Heart right ventricle (tissue), 16 donors: ENCODE data around the gene NEMF. TPM values are rescaled to one million over a fixed set of nuclear protein-coding genes. Genes with fewer than 3 reads are reported as not detected.

ENCODE experiments used
- ATAC-seq, 8 donors: fragments of 200-7000 bp; cut with Tn5 transposase; one replicate each; pipeline ENCODE4 v1.9.1; 2020; ENCODE audit warnings: mild to moderate bottlenecking in 8 of 8, moderate library complexity in 8 of 8, moderate number of reproducible peaks in 1 of 8
- DNase-seq, 2 donors: peaks; one replicate each; pipeline ENCODE4 v3.0.0-alpha.2; 2020
- H3K27ac ChIP-seq, 10 donors: fragments of 200-600 bp; sonication (generic) in 2 of 10; one replicate each; pipeline versions ENCODE4 v1.5.0 to v1.8.0; 2020 to 2022; ENCODE audit warnings: mild to moderate bottlenecking in 3 of 10
- H3K27me3 ChIP-seq, 7 donors: fragments of 200-600 bp; one replicate each; pipeline ENCODE4 v1.8.0; 2021 to 2022; ENCODE audit warnings: mild to moderate bottlenecking in 2 of 7
- H3K36me3 ChIP-seq, 9 donors: fragments of 200-600 bp; sonication (generic) in 1 of 9; one replicate each; pipeline versions ENCODE4 v1.5.0 to v1.8.0; 2020 to 2022; ENCODE audit warnings: mild to moderate bottlenecking in 2 of 9
- H3K4me1 ChIP-seq, 9 donors: fragments of 200-600 bp; sonication (generic) in 1 of 9; one replicate each; pipeline versions ENCODE4 v1.5.0 to v1.8.0; 2020 to 2022; ENCODE audit warnings: mild to moderate bottlenecking in 4 of 9
- H3K4me3 ChIP-seq, 10 donors: fragments of 200-600 bp; sonication (generic) in 2 of 10; one replicate each; pipeline versions ENCODE4 v1.5.0 to v1.8.0; 2020 to 2022; ENCODE audit warnings: mild to moderate bottlenecking in 7 of 10, moderate library complexity in 2 of 10
- H3K9me3 ChIP-seq, 11 donors: fragments of 200-600 bp in 10 of 11; sonication (generic) in 2 of 11; one replicate each; pipeline versions ENCODE4 v1.5.0 to v1.8.0; 2013 to 2022; ENCODE audit warnings: mild to moderate bottlenecking in 2 of 11, control low read depth in 1 of 11, moderate library complexity in 1 of 11
- WGBS, 2 donors: extraction: QIAGEN DNeasy Blood & Tissue Kit; methylation state at CpG; one replicate each; pipeline ENCODE4 v1.1.7; 2013; ENCODE audit warnings: inconsistent platforms in 1 of 2; 5-methylcytosine and 5-hydroxymethylcytosine counted together
- intact Hi-C, 10 donors: fragments of 100-400 bp; cut with DNase I; formaldehyde crosslinking; loops; one replicate each; pipeline versions ENCODE4 v1.11.1 to v1.14.2; 2022
- polyA plus RNA-seq, 2 donors: library from polyadenylated mRNA; stranded (reverse); fragments of 200-250 nt; gene quantifications; one replicate each; pipeline ENCODE4 v1.2.3, GENCODE V29; 2013
- total RNA-seq, 10 donors: library from RNA; stranded (reverse); fragmentation: NEBNext Ultra II Directional in 3 of 10; extraction: Animal tissue kit (Norgen Biotek cat#: 25700) in 3 of 10; gene quantifications; one replicate each; pipeline versions ENCODE4 v1.2.1 to v1.2.4, GENCODE V29; 2021 to 2023
- TF ChIP-seq, protein P1 (sequence below), 9 donors: fragments of 200-600 bp; sonication (generic) in 2 of 9; IDR thresholded peaks; one replicate each; pipeline versions ENCODE4 v1.5.0 to v1.8.0; 2021 to 2022; ENCODE audit warnings: antibody characterized with exemption in 9 of 9, mild to moderate bottlenecking in 5 of 9, moderate library complexity in 1 of 9
- donor health status: Arrhythmogenic right ventricular cardiomyopathy.
- donor health status: ischemic (EF 13 %, LVEDD 7.1; RV severe dilation, severe dysfunction).
- donor health status: healthy with polysubstance abuse.
- donor health status: DM: no; HTN: yes; CAD: no.
- donor health status: DM: no; HTN: no; CAD: no.
- donor health status: ischemic (EF 25% LVEDD 6.9; RV normal size, moderate dysfunction).
- donor health status: ischemic (EF 25% LVEDD 5.7; RV mildly dilated, moderate dysfunction).
- donor health status: healthy.
- donor health status: DM: yes; HTN: yes; CAD: no.
- donor health status: Ischemic cardiomyopathy.
- donor health status: ischemic (EF 35%, LVEDD 5.7; RV mildly dilated, moderate dysfunction).
- donor health status: nonischemic (EF 11% LVEDD 7.7; RV severe dilation, severe dysfunction).
- donor health status: DM: yes; HTN: yes; CAD: no.
- donor health status: PGD.
- donor health status: ischemic (EF 29% LVEDD 5.4; RV normal size, mild dysfunction).
- donor health status: nonischemic (EF 23%, LVEDD 6.1; RV moderate dilation, normal function).

NEMF gene
- total and polyA plus RNA-seq, 12 donors, result 18.0 to 67.4 (median 53.9) TPM

GRCh38 chr14:49870908-49871307, 18.3 kb upstream of the NEMF start:
- intact Hi-C loops, result loop anchor here in 1 of 10 donors (5.0 kb wide), 1 partner anchor 236 kb away; no protein-coding TSS in a partner anchor
- Histone ChIP-seq H3K27ac (no peak overlapping the region), H3K36me3 (no peaks in the 10 kb centered on the region), H3K27me3 (no peaks in the 10 kb centered on the region), H3K4me3 (no peak overlapping the region), H3K4me1 (peaks cover 0 to 29% (median 6%) of the 10 kb centered on the region in 9 donors), H3K9me3 (no peaks in the 10 kb centered on the region)
- 95 to 98% methylated on average over 6 of the region's 6 CpGs for WGBS, 2 donors
- DNase-seq (no peak), ATAC-seq (no peak)
- TF ChIP-seq, protein P1, sequence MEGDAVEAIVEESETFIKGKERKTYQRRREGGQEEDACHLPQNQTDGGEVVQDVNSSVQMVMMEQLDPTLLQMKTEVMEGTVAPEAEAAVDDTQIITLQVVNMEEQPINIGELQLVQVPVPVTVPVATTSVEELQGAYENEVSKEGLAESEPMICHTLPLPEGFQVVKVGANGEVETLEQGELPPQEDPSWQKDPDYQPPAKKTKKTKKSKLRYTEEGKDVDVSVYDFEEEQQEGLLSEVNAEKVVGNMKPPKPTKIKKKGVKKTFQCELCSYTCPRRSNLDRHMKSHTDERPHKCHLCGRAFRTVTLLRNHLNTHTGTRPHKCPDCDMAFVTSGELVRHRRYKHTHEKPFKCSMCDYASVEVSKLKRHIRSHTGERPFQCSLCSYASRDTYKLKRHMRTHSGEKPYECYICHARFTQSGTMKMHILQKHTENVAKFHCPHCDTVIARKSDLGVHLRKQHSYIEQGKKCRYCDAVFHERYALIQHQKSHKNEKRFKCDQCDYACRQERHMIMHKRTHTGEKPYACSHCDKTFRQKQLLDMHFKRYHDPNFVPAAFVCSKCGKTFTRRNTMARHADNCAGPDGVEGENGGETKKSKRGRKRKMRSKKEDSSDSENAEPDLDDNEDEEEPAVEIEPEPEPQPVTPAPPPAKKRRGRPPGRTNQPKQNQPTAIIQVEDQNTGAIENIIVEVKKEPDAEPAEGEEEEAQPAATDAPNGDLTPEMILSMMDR (IDR thresholded peaks at IDR 0.05), result no peak

DNA sequence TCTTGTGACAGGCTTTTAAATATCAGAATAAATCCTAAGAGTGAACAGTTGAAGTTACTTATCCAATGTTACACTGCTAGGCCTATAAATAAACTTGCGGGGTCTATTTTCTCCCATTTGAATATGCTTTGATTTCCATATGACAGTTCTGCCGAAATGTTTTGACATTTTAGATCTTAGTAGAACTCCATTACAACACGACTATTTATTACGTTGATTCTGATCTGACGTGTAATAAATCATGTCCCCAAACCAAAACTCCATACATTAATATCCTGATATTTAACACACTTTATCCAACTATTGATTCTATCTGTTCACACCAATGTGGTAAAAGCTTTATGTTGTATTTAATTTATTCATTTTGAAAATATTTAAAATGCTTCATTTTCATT, 16.1 kb upstream of the NEMF start:
- 58 to 59% methylated on average over 5 of the region's 5 CpGs for WGBS, 2 donors
- TF ChIP-seq, protein P1 (IDR thresholded peaks at IDR 0.05), result no peak
- peaks cover 0 to 50% (median 16%) of the 10 kb centered on the region in 9 donors for H3K4me1 ChIP-seq
- ATAC-seq (no peak), DNase-seq (no peak)
- peak overlapping the region in 9 of 10 donors; percentile 27 to 75 (median 65) for H3K4me3 ChIP-seq
- H3K27me3 ChIP-seq, result no peaks in the 10 kb centered on the region
- H3K9me3 ChIP-seq, result no peaks in the 10 kb centered on the region
- intact Hi-C loops, result loop anchor here in 5 of 10 donors (1.0 to 10.0 kb wide), 7 partner anchors 24 to 656 kb away; partner anchors contain the start of genes ARF6 (in 2 of the 5) and DNAAF2 (in 1 of the 5)
- no peaks in the 10 kb centered on the region for H3K36me3 ChIP-seq
- H3K27ac ChIP-seq, result peak overlapping the region; percentile 62 to 97 (median 86)

- peak overlapping the region; percentile 75 to 97 (median 94) for H3K27ac ChIP-seq
- H3K27me3 ChIP-seq, result no peaks in the 10 kb centered on the region
- DNase-seq (peak; percentile 96 to 98), ATAC-seq (peak; percentile 95 to 98 (median 97))
- TF ChIP-seq, protein P1 (IDR thresholded peaks at IDR 0.05), result peak in 1 of 9 donors; percentile 4
- WGBS, 2 donors, result 1% methylated on average over 43 to 57 of the region's 57 CpGs
- no peaks in the 10 kb centered on the region for H3K36me3 ChIP-seq
- H3K9me3 ChIP-seq, result no peaks in the 10 kb centered on the region
- peak overlapping the region; percentile 22 to 75 (median 62) for H3K4me3 ChIP-seq
- H3K4me1 ChIP-seq, result peaks cover 0 to 56% (median 21%) of the 10 kb centered on the region in 9 donors
- intact Hi-C loops, result loop anchor here in 5 of 10 donors (1.0 to 10.0 kb wide), 7 partner anchors 24 to 657 kb away; partner anchors contain the start of genes ARF6 (in 2 of the 5) and DNAAF2 (in 1 of the 5)
These were observed 15.5 kb upstream of the NEMF start for GRCh38 chr14:49867831-49868719.

- H3K27me3 ChIP-seq, result no peaks in the 10 kb centered on the region
- TF ChIP-seq, protein P1 (IDR thresholded peaks at IDR 0.05), result peak; percentile 72 to 92 (median 87)
- ATAC-seq (no peak), DNase-seq (peak; percentile 67 to 80)
- no peaks in the 10 kb centered on the region for H3K36me3 ChIP-seq
- 0 to 2% methylated on average over 4 of the region's 4 CpGs for WGBS, 2 donors
- peaks cover 0 to 65% (median 27%) of the 10 kb centered on the region in 9 donors for H3K4me1 ChIP-seq
- H3K4me3 ChIP-seq, result no peak overlapping the region
- peak overlapping the region in 2 of 10 donors; percentile 3 to 49 for H3K27ac ChIP-seq
- intact Hi-C loops, result loop anchor here in 5 of 10 donors (2.0 to 10.0 kb wide), 6 partner anchors 139 to 659 kb away; partner anchors contain the start of gene DNAAF2 (in 1 of the 5)
- H3K9me3 ChIP-seq, result no peaks in the 10 kb centered on the region
These were observed 12.9 kb upstream of the NEMF start for GRCh38 chr14:49865431-49865859.
